Natural killer cell treated with Interleukin-12 subunit alpha and Interleukin-12 subunit beta and Interleukin-15 and Interleukin-18, amount 100 ng/mL, for 72 hours (primary cell): Measurements from ENCODE around the gene NDUFA1. TPM values are rescaled to one million over a fixed set of nuclear protein-coding genes. Genes with fewer than 3 reads are reported as not detected.
"Not testable (repeated sequence)": the region's sequence is repeated elsewhere in the genome, so short reads cannot be mapped to it uniquely, and the experiment has no call there.

ENCODE experiments used
- ATAC-seq, 2 donors: fragments of 150-1000 bp; cut with Tn5 transposase in 1 of 2; sonication (Bioruptor Pico), chemical (Tn5 transposase) in 1 of 2; 2 replicates each; pipeline ENCODE4 v1.10.0; 2021
- DNase-seq: peaks from one replicate; pipeline ENCODE4 v3.0.0; 2022; ENCODE audit warnings: low spot score
- H3K27ac Mint-ChIP-seq, 2 donors: 1 replicate in 1 of 2; 2 replicates in 1 of 2; pipeline ENCODE4 v1.8.0; 2022; ENCODE audit warnings: mixed read lengths in 2 of 2, mild to moderate bottlenecking in 1 of 2, moderate library complexity in 1 of 2
- H3K27me3 Mint-ChIP-seq, 2 donors: 1 replicate in 1 of 2; 2 replicates in 1 of 2; pipeline ENCODE4 v1.8.0; 2022; ENCODE audit warnings: mixed read lengths in 2 of 2
- H3K36me3 Mint-ChIP-seq: one replicate; pipeline ENCODE4 v1.8.0; 2022; ENCODE audit warnings: mixed read lengths
- H3K4me1 Mint-ChIP-seq, 2 donors: 1 replicate in 1 of 2; 2 replicates in 1 of 2; pipeline ENCODE4 v1.8.0; 2022; ENCODE audit warnings: low read depth in 2 of 2, mixed read lengths in 2 of 2, mild to moderate bottlenecking in 1 of 2
- H3K4me3 Mint-ChIP-seq: one replicate; pipeline ENCODE4 v1.8.0; 2022; ENCODE audit warnings: mixed read lengths
- H3K9me3 Mint-ChIP-seq: 2 replicates; pipeline ENCODE4 v1.8.0; 2022; ENCODE audit warnings: mixed read lengths
- total RNA-seq, 2 donors: library from RNA; stranded (reverse); gene quantifications; one replicate each; pipeline ENCODE4 v1.2.3, GENCODE V29; 2022

NDUFA1 gene
- total RNA-seq, 2 donors from 2014 or later = 65.0 to 86.0 TPM

DNA sequence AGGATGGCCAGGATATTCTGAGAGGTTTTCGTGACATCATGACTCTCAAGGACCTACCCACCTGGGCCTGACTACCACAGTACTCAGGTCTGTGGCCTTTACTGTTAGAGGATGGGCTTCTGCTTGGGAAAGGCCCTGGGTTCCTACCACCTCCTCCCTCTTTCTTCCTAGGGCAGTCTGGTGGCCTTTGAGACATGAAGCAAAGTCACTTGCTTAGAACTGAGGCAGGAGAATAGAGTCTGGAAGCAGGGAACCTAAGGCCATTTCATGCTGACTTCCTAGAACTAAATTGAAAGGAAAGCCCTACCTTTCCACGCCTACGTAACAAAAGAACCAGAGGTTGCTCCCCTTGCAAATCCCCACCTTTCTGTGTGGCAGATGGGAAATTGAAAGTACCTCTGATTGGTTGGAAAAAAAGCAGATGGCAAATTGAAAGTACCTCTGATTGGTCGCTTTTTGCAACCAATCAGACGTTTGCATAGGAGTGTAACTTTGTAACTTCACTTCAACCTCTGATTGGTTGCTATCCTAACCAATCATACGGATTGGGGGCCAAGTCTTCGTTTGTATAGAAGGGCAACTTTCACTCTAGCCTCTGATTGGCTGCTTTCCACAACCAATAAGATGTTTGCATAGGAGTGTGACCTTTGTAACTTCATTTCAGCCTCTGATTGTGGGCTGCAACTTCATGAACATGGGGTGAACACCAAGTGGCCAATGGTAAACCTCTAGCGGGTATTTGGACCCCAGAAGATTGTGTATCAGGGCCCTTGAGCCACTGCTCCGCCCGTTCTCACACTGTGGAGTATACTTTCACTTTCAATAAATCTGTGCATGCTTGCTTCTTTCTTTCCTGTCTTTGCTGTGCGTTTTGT, 14.2 kb downstream of the NDUFA1 start:
- Mint-ChIP-seq H3K4me1 (peaks cover 5 to 6% of the 10 kb centered on the region in 2 donors), H3K4me3 (peak overlapping the region; percentile 27), H3K27me3 (peaks cover 0 to 4% of the 10 kb centered on the region in 2 donors), H3K27ac (no peak overlapping the region), H3K36me3 (no peaks in the 10 kb centered on the region), H3K9me3 (no peaks in the 10 kb centered on the region)
- DNase-seq (no peak), ATAC-seq (peak in 1 of 2 donors; percentile 11)

DNA sequence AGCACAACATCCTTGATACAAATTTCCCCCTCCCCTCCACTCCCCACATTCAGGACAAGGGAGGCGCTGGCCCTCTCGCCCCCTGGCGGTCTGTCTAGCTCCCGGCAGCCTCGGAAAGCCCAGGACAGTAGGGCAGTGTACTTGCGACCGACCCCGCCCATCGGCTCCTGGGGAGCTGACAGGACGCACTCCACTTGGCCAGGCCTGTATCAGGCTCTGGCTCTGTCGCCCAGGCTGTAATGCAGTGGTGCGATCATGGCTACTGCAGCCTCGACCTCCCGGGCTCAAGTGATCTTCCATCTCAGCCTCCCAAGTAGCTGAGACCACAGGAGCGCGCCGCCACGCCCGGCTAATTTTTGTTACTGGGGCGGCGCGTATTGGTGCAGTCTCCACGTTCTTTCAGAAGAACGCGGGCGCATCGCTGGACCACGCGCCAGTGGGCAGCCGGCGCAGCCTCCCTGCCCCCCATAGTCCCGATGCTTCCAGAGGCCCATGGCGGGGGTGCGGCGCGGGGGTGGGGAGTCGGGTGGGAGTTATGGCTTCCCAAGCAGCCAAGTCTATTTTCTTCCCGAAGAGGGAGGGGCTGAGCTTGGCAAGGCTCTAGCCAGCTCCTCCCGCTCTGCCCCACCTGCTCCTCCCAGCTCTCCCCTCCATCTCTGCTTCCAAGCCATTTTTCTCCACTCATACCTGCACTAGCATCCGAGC, 16.2 kb downstream of the NDUFA1 start:
- H3K27ac Mint-ChIP-seq = no peak overlapping the region
- peaks cover 0 to 4% of the 10 kb centered on the region in 2 donors for H3K27me3 Mint-ChIP-seq
- H3K4me3 Mint-ChIP-seq = no peak overlapping the region
- ATAC-seq = peak; percentile 85 to 86
- H3K9me3 Mint-ChIP-seq = no peaks in the 10 kb centered on the region
- peaks cover 5 to 6% of the 10 kb centered on the region in 2 donors for H3K4me1 Mint-ChIP-seq
- DNase-seq = peak; percentile 68
- no peaks in the 10 kb centered on the region for H3K36me3 Mint-ChIP-seq

DNA sequence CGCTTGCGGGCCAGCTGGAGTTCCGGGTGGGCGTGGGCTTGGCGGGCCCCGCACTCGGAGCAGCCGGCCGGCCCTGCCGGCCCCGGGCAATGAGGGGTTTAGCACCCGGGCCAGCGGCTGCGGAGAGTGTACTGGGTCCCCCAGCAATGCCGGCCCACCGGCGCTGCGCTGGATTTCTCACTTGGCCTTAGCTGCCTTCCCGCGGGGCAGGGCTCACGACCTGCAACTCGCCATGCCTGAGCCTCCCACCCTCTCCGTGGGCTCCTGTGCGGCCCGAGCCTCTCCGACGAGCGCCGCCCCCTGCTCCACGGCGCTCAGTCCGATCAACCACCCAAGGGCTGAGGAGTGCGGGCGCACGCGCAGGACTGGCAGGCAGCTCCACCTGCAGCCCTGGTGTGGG, 19.0 kb downstream of the NDUFA1 start:
- H3K27ac Mint-ChIP-seq, H3K36me3 Mint-ChIP-seq: not testable (repeated sequence)

DNA sequence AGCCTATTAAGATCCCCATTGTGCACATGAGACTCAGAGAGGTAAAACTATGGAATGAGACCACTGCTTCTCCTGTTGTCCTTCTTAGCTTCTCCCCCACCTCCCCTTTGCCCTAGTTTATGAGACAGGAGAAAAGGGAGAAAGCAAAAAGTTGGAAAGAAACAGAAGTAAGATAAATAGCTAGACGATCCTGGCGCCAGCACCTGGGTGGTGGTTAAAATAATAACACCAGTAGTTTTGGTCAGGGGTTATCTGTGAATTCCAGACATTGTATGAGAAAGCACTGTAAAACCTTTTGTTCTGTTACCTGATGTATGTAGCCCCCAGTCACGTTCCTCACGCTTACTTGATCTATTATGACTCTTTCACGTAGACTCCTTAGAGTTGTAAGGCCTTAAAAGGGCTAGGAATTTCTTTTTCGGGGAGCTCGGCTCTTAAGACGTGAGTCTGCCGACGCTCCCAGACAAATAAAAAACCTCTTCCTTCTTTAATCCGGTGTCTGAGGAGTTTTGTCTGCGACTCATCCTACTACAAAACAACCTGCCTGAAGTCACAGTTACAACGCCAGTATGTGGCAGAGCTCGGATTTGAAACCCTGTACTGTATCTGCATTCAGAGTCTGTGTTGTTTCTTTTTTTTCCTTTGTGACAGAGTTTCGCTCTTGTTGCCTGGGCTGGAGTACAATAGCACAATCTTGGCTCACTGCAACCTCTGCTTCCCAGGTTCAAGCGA, 20.5 kb downstream of the NDUFA1 start:
- H3K36me3 Mint-ChIP-seq, ATAC-seq, H3K4me1 Mint-ChIP-seq, H3K9me3 Mint-ChIP-seq, H3K27ac Mint-ChIP-seq, DNase-seq, H3K4me3 Mint-ChIP-seq, H3K27me3 Mint-ChIP-seq: not testable (repeated sequence)

More for the DNA sequence above, 19.0 kb downstream of the NDUFA1 start:
- H3K27me3 Mint-ChIP-seq, H3K9me3 Mint-ChIP-seq, DNase-seq, H3K4me1 Mint-ChIP-seq, H3K4me3 Mint-ChIP-seq, ATAC-seq: not testable (repeated sequence)

DNA sequence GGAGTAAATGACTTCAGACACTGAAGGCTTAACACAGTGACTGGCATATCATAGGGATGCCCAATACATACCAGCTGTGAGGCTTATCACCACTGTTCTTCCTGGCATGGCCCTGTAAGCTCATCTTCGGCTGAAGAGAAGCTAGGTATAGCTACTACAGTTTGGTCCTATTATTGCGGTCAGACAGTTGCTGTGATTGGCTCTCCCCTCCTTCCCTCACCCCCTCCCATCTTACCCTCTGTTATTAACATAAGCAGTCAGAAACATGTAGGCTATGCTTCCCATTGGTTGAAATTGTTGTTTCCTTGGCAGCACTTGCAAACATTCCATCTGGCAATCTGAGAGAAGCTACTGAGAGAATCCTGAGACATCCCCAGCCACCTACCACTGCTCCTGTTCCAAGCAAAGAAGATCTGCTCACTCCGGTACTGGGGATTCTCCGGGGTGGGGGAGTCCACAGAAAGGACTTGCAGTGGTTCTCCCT, 24.3 kb downstream of the NDUFA1 start, which contains the start of gene AKAP14:
AKAP14 (plus strand) TSS at position 51 of the 484 bp plus-strand sequence. CDS start 7,331 bp downstream, outside the sequence.
- no peaks in the 10 kb centered on the region for H3K9me3 Mint-ChIP-seq
- peaks cover 0 to 2% of the 10 kb centered on the region in 2 donors for H3K27me3 Mint-ChIP-seq
- no peak within 1 kb of the TSS for H3K27ac Mint-ChIP-seq
- DNase-seq = no peak
- no peaks in the 10 kb centered on the region for H3K36me3 Mint-ChIP-seq
- no peaks in the 10 kb centered on the region for H3K4me1 Mint-ChIP-seq
- no peak for ATAC-seq
- no peak within 1 kb of the TSS for H3K4me3 Mint-ChIP-seq

DNA sequence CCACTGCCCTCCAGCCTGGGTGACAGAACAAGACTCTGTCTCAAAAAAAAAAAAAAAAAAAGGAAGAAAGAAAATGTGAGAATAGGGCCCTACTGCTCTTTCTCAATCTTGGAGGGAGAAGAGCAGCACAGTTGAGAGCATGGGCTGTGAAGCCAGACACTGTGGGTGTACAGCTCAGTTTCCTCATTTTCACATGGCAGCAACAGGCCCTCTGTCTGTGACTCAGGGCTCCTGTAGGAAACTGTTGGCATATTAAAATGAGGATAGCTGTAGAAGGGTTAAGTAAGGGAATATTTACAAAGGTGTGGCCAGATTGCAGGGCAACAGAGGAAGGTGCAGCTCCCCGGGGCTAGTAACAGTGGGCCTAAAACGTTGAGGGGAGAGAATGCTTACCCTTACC, 27.5 kb downstream of the NDUFA1 start:
- Mint-ChIP-seq H3K27me3 (peaks cover 0 to 2% of the 10 kb centered on the region in 2 donors), H3K4me3 (no peak overlapping the region), H3K9me3 (no peaks in the 10 kb centered on the region), H3K36me3 (no peaks in the 10 kb centered on the region), H3K4me1 (no peaks in the 10 kb centered on the region), H3K27ac (no peak overlapping the region)
- ATAC-seq (no peak), DNase-seq (no peak)

DNA sequence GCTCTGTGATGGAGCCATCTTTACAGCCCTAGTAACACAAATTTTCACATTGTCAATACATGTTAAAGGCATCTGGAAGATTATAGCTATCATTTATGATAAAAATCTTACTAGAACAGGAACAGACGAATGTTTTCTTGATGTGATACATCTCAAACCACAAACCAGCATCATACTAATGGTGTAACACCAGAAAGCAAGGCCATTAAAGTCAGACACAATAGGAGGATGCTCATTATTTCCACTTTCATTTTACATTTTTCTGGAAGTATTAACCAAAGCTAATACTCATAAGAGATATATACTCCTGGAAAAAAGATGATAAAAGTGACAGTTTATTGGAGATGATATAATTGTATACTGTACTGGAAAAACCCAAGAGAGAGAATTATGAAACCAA, 29.3 kb downstream of the NDUFA1 start:
- no peak overlapping the region for H3K27ac Mint-ChIP-seq
- peaks cover 0 to 1% of the 10 kb centered on the region in 2 donors for H3K27me3 Mint-ChIP-seq
- H3K9me3 Mint-ChIP-seq = no peaks in the 10 kb centered on the region
- H3K4me3 Mint-ChIP-seq = no peak overlapping the region
- ATAC-seq (no peak), DNase-seq (no peak)
- no peaks in the 10 kb centered on the region for H3K36me3 Mint-ChIP-seq
- H3K4me1 Mint-ChIP-seq = no peaks in the 10 kb centered on the region

DNA sequence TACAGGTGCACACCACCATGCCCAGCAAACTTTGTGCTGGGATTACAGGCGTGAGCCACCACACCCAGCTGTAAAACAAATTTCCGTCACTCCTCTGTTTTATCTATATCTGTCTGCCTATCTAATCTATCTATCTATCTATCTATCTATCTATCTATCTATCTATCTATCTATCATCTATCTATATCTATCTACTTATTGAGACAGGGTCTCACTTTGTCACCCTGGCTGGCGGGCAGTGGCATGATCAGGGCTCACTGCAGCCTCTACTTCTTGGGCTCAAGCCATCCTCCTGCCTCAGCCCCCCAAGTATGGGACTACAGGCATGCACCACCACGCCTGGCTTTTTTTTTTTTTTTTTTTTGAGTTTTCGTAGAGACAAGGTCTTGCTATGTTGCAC, 44.7 kb downstream of the NDUFA1 start:
- Mint-ChIP-seq H3K27me3 (peaks cover 0 to 11% of the 10 kb centered on the region in 2 donors), H3K9me3 (no peaks in the 10 kb centered on the region), H3K36me3 (no peaks in the 10 kb centered on the region), H3K4me1 (no peaks in the 10 kb centered on the region), H3K27ac (no peak overlapping the region), H3K4me3 (no peak overlapping the region)
- ATAC-seq = no peak
- no peak for DNase-seq

DNA sequence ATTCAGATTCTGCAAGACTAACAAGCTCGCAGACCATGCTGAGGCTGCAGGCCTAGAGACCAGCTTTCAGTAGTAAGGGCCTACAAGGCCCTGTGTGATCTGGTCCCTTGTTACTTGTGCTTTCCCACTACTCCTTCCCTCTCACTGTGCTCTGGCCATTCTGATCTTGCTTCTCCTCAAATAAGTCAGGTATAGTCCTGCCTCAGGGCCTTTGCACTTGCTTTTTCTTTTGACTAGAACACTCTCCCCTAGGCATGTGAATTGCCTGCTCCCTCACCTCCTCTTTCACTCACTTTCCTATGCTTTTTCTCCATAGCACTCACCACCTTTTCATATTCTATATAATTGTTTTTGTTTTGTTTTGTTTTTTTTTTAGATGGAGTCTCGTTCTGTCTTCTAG, 46.2 kb downstream of the NDUFA1 start:
- H3K36me3 Mint-ChIP-seq = no peaks in the 10 kb centered on the region
- no peak overlapping the region for H3K4me3 Mint-ChIP-seq
- ATAC-seq (no peak), DNase-seq (no peak)
- H3K4me1 Mint-ChIP-seq = no peaks in the 10 kb centered on the region
- no peaks in the 10 kb centered on the region for H3K9me3 Mint-ChIP-seq
- H3K27me3 Mint-ChIP-seq = peaks cover 0 to 8% of the 10 kb centered on the region in 2 donors
- H3K27ac Mint-ChIP-seq = no peak overlapping the region

DNA sequence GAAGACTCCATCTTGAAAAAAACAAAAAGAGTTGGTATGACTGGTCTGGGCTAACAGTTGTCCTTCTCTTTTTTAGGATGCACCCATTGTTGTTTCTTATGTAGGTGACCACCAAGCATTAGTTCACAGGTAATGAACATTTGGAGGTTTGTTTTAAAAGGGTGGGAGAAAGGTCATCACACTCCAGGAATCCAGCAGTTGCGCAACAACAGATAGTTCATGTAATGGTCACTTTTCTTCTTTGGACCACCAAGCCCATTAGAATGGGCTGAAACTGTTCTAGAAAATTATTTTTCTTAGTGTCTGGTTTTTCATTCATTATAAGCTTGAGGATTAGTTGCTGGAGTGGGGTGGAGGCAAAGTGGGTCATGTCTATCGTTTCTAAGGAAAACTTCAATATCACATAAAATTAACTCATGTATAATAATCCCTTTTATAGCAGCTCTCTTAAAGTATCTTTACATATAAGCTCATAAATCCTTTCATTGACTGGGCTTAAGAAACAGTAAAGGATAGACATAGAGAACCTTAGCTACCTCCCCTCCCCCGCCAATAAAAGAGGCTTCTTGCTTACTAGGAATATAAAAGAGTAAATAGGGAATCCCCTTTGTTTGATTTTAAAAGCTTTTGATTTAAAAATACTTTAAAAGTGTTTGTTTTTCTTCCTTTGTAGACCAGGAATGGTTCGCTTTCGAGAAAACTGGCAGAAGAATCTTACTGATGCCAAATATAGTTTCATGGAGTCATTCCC, 48.4 kb downstream of the NDUFA1 start:
- ATAC-seq (no peak), DNase-seq (no peak)
- H3K27ac Mint-ChIP-seq = no peak overlapping the region
- no peak overlapping the region for H3K4me3 Mint-ChIP-seq
- no peaks in the 10 kb centered on the region for H3K9me3 Mint-ChIP-seq
- H3K4me1 Mint-ChIP-seq = no peaks in the 10 kb centered on the region
- peaks cover 0 to 5% of the 10 kb centered on the region in 2 donors for H3K27me3 Mint-ChIP-seq
- H3K36me3 Mint-ChIP-seq = peaks cover under 1% of the 10 kb centered on the region

DNA sequence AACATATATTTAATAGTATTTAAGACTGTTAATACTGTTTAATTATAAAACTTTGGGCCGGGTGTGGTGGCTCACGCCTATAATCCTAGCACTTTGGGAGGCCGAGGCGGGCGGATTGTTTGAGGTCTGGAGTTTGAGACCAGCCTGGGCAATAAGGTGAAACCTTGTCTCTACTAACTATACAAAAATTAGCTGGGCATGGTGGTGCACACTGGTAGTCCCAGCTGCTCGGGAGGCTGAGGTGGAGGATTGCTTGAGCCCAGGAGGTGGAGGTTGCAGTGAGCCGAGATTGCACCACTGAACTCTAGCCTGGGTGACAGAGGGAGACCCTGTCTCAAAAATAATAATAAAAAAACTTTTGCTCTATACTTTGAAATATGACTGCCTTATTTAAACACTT, 50.8 kb downstream of the NDUFA1 start:
- H3K4me1 Mint-ChIP-seq, H3K27ac Mint-ChIP-seq, H3K4me3 Mint-ChIP-seq, H3K36me3 Mint-ChIP-seq, DNase-seq, H3K9me3 Mint-ChIP-seq, ATAC-seq, H3K27me3 Mint-ChIP-seq: not testable (repeated sequence)
